GM20000 (cell line): ENCODE measurements around the gene CCBE1.
A peak's percentile ranks its signal among the peaks of the same experiment; 100 is the strongest.

Experiments
- DNase-seq: peaks from one replicate; pipeline ENCODE4 v3.0.0; 2012; ENCODE audit warnings: low spot score
- CTCF ChIP-seq: IDR thresholded peaks from 2 replicates; pipeline ENCODE4 v1.5.1; 2012; ENCODE audit warnings: mild to moderate bottlenecking, control low read depth; ENCODE audit errors: extremely low read depth, missing control alignments

The CCBE1 gene

GRCh38 chr18:59660786-59661743 lies 36.2 kb downstream of the CCBE1 start:
- TF ChIP-seq CTCF, result peak; percentile 5
- no peak for DNase-seq

GRCh38 chr18:59660366-59660765 lies 36.9 kb downstream of the CCBE1 start:
- TF ChIP-seq CTCF, result no peak
- no peak for DNase-seq

GRCh38 chr18:59659508-59660170 lies 37.6 kb downstream of the CCBE1 start:
- no peak for TF ChIP-seq CTCF
- DNase-seq, result no peak

- no peak for TF ChIP-seq CTCF
- DNase-seq, result no peak
Observed at GRCh38 chr18:59658941-59659340, 38.3 kb downstream of the CCBE1 start.

GRCh38 chr18:59657012-59657411 lies 40.2 kb downstream of the CCBE1 start:
- TF ChIP-seq CTCF, result no peak
- no peak for DNase-seq

- no peak for DNase-seq
- no peak for TF ChIP-seq CTCF
Observed at GRCh38 chr18:59656373-59656887, 40.8 kb downstream of the CCBE1 start.

- no peak for TF ChIP-seq CTCF
- DNase-seq, result no peak
Observed at GRCh38 chr18:59655676-59656075, 41.5 kb downstream of the CCBE1 start.
